A673 (cell line): ENCODE data around the gene CKAP2L.

Source experiments
- EZH2 ChIP-seq: fragments of 200-600 bp; sonication (generic); IDR thresholded peaks from 2 replicates; pipeline ENCODE4 v1.6.1; 2017; ENCODE audit warnings: borderline replicate concordance, low read depth, mild to moderate bottlenecking, mixed read lengths, antibody characterized with exemption, low read length; ENCODE audit not compliant: poor library complexity, severe bottlenecking
- TF ChIP-seq, protein P1 (sequence below): fragments of 300-800, 200-600 bp; sonication (generic); conservative IDR thresholded peaks from 2 replicates; pipeline ENCODE4 v1.5.1; 2017; ENCODE audit warnings: low read depth, mild to moderate bottlenecking, antibody characterized with exemption, low read length, moderate library complexity, mixed read lengths

DNA sequence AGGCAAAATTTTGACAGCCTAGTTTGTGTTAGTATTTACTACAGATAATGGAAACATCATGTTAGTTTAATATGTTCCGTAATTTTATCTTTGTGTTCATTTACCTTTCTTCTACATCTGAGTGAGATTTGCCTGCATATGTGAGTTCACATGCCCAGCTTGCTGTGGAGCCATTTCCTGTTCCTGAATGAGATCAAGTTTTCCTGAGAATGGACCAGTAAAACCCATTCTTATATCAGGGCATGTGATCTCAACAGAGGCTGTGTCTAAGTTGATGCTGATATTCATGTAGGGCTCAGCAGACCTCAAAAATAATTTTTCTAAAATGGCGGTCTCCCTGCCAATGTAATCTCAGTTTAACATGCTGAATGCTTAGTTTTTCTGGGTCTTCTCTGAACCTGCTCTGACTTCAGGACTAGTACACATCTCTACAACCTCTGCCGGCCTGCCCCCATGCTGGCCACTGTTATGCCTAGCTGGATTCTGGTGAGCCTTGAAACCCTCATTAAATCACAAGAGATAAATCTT is 18.8 kb upstream of the CKAP2L start:
- TF ChIP-seq, protein P1, sequence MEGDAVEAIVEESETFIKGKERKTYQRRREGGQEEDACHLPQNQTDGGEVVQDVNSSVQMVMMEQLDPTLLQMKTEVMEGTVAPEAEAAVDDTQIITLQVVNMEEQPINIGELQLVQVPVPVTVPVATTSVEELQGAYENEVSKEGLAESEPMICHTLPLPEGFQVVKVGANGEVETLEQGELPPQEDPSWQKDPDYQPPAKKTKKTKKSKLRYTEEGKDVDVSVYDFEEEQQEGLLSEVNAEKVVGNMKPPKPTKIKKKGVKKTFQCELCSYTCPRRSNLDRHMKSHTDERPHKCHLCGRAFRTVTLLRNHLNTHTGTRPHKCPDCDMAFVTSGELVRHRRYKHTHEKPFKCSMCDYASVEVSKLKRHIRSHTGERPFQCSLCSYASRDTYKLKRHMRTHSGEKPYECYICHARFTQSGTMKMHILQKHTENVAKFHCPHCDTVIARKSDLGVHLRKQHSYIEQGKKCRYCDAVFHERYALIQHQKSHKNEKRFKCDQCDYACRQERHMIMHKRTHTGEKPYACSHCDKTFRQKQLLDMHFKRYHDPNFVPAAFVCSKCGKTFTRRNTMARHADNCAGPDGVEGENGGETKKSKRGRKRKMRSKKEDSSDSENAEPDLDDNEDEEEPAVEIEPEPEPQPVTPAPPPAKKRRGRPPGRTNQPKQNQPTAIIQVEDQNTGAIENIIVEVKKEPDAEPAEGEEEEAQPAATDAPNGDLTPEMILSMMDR, result no peak
- TF ChIP-seq EZH2, result no peak
